ENCODE results near the gene PTGER3.

- TF ChIP-seq CTCF (IDR thresholded peaks at IDR 0.05) (no peak), POLR2A (IDR thresholded peaks at IDR 0.05) (no peak)
Measured at GRCh38 chr1:71001624-71002023, 46.0 kb downstream of the PTGER3 start.

Data from ovary (tissue), 3 donors.